GM12875 (cell line): Measurements from ENCODE around the gene CDCA8.

ENCODE experiments used
- H3K4me3 ChIP-seq: one replicate; pipeline ENCODE4 v1.5.1; 2011; ENCODE audit warnings: low read depth, low read length, control low read depth
- CTCF ChIP-seq: IDR thresholded peaks from 2 replicates; pipeline ENCODE4 v1.5.1; 2011; ENCODE audit warnings: low read depth, mild to moderate bottlenecking, control low read depth, inconsistent platforms, low read length, moderate library complexity, borderline replicate concordance; ENCODE audit not compliant: insufficient read depth

The CDCA8 gene

GRCh38 chr1:37714226-37714625, 21.9 kb downstream of the CDCA8 start:
- no peak overlapping the region for H3K4me3 ChIP-seq
- TF ChIP-seq CTCF: no peak

GRCh38 chr1:37714689-37715088, 22.4 kb downstream of the CDCA8 start:
- no peak for TF ChIP-seq CTCF
- H3K4me3 ChIP-seq: no peak overlapping the region

- H3K4me3 ChIP-seq: no peak overlapping the region
- no peak for TF ChIP-seq CTCF
These were observed 24.0 kb downstream of the CDCA8 start for GRCh38 chr1:37716321-37716720.

- TF ChIP-seq CTCF: no peak
- no peak overlapping the region for H3K4me3 ChIP-seq
These were observed 25.3 kb downstream of the CDCA8 start for GRCh38 chr1:37717631-37718030.

- no peak for TF ChIP-seq CTCF
- no peak overlapping the region for H3K4me3 ChIP-seq
These were observed 26.0 kb downstream of the CDCA8 start for GRCh38 chr1:37718181-37718900.

GRCh38 chr1:37718901-37719571, 26.7 kb downstream of the CDCA8 start:
- no peak overlapping the region for H3K4me3 ChIP-seq
- no peak for TF ChIP-seq CTCF
